HepG2 (cell line): ENCODE measurements around the gene C18orf63. TPM values are rescaled to one million over a fixed set of nuclear protein-coding genes. Genes with fewer than 3 reads are reported as not detected.
A peak's percentile ranks its signal among the peaks of the same experiment; 100 is the strongest.

Experiments used
- AHR ChIP-seq: IDR thresholded peaks from 2 replicates; pipeline ENCODE4 v1.6.1; 2018; ENCODE audit warnings: missing genetic modification reagents, missing compliant biosample characterization
- CBX1 ChIP-seq: IDR thresholded peaks from one replicate; pipeline ENCODE4 v1.6.1; 2016; ENCODE audit warnings: antibody characterized with exemption, low read depth
- CEBPG ChIP-seq: IDR thresholded peaks from 2 replicates; pipeline ENCODE4 v1.6.1; 2016
- GTF3A ChIP-seq: sonication (generic); formaldehyde crosslinking; conservative IDR thresholded peaks from 2 replicates; pipeline ENCODE4 v1.4.0; 2020; ENCODE audit warnings: mild to moderate bottlenecking, missing genetic modification reagents
- HHEX ChIP-seq: IDR thresholded peaks from 2 replicates; pipeline ENCODE4 v1.6.1; 2016; ENCODE audit warnings: control low read depth
- IKZF1 ChIP-seq: fragments of 450-650 bp; IDR thresholded peaks from 2 replicates; pipeline ENCODE4 v1.7.1; 2016
- MED13 ChIP-seq: sonication (generic); formaldehyde crosslinking; IDR thresholded peaks from 2 replicates; pipeline ENCODE4 v1.5.0; 2020; ENCODE audit warnings: missing genetic modification reagents
- NPAS2 ChIP-seq: sonication (generic); formaldehyde crosslinking; IDR thresholded peaks from 2 replicates; pipeline ENCODE4 v1.8.0; 2022; ENCODE audit warnings: mild to moderate bottlenecking, missing genetic modification reagents, borderline replicate concordance
- POLR2A ChIP-seq, 2 experiments: IDR thresholded peaks; 2 replicates each; pipeline ENCODE4 v1.6.1; 2011; ENCODE audit warnings: low read depth in 2 of 2, low read length in 2 of 2, mild to moderate bottlenecking in 1 of 2, moderate library complexity in 1 of 2; ENCODE audit not compliant: insufficient read depth in 1 of 2
- SRSF9 ChIP-seq: fragments of 200-400 bp; formaldehyde crosslinking; IDR thresholded peaks from 2 replicates; pipeline ENCODE4 v1.6.1; 2018; ENCODE audit warnings: borderline replicate concordance, mild to moderate bottlenecking, low read depth, low read length; ENCODE audit not compliant: insufficient read depth, poor library complexity, severe bottlenecking
- TBP ChIP-seq: sonication (generic); formaldehyde crosslinking; IDR thresholded peaks from 2 replicates; pipeline ENCODE4 v1.5.0; 2020; ENCODE audit warnings: missing genetic modification reagents
- ZFX ChIP-seq: sonication (generic); formaldehyde crosslinking; IDR thresholded peaks from 2 replicates; pipeline ENCODE4 v1.4.0; 2020; ENCODE audit warnings: mild to moderate bottlenecking, low read depth, missing genetic modification reagents, moderate library complexity
- ZNF124 ChIP-seq: sonication (generic); formaldehyde crosslinking; IDR thresholded peaks from 2 replicates; pipeline ENCODE4 v1.4.0; 2020; ENCODE audit warnings: missing genetic modification reagents
- ZNF17 ChIP-seq: sonication (generic); formaldehyde crosslinking; IDR thresholded peaks from 2 replicates; pipeline ENCODE4 v1.5.0; 2020; ENCODE audit warnings: mild to moderate bottlenecking, missing genetic modification reagents
- ZNF205 ChIP-seq: IDR thresholded peaks from 2 replicates; pipeline ENCODE4 v1.6.1; 2018; ENCODE audit warnings: missing biosample characterization, missing genetic modification reagents
- ZNF30 ChIP-seq: sonication (generic); formaldehyde crosslinking; IDR thresholded peaks from 2 replicates; pipeline ENCODE4 v1.5.0; 2020; ENCODE audit warnings: mild to moderate bottlenecking, missing genetic modification reagents
- ZNF549 ChIP-seq: sonication (generic); formaldehyde crosslinking; IDR thresholded peaks from 2 replicates; pipeline ENCODE4 v1.5.0; 2020; ENCODE audit warnings: missing genetic modification reagents
- ZNF773 ChIP-seq: sonication (generic); formaldehyde crosslinking; IDR thresholded peaks from 2 replicates; pipeline ENCODE4 v1.4.0; 2020; ENCODE audit warnings: missing genetic modification reagents, borderline replicate concordance
- polyA plus RNA-seq, 8 experiments: library from polyadenylated mRNA; depleted of rRNA in 3 of 8; stranded (reverse) in 7 of 8; unstranded in 1 of 8; fragments of >200 nt; fragmentation: Illumina TruSeq in 4 of 8; extraction: Trizol in 4 of 8; gene quantifications; 2 replicates each; pipeline versions ENCODE4 v1.2.1 to v1.2.3, GENCODE V29; 2011 to 2016; ENCODE audit warnings: low read depth in 4 of 8, missing spikeins in 1 of 8, mixed read lengths in 1 of 8; ENCODE audit not compliant: insufficient read depth in 1 of 8
- total RNA-seq, 5 experiments: library from RNA; depleted of rRNA; stranded (reverse); fragments of >200 nt; fragmentation: Illumina TruSeq; extraction: Trizol; gene quantifications; 2 replicates each; pipeline ENCODE4 v1.2.3, GENCODE V29; 2016; ENCODE audit warnings: low read depth in 1 of 5
- TF ChIP-seq, protein P1 (sequence below): sonication (generic); formaldehyde crosslinking; IDR thresholded peaks from 2 replicates; pipeline ENCODE4 v1.4.0; 2020; ENCODE audit warnings: missing genetic modification reagents, borderline replicate concordance
- TF ChIP-seq, protein P2 (sequence below): sonication (generic); formaldehyde crosslinking; IDR thresholded peaks from 2 replicates; pipeline ENCODE4 v1.8.1; 2023; ENCODE audit warnings: mild to moderate bottlenecking, inconsistent platforms, moderate library complexity, missing genetic modification reagents, borderline replicate concordance
- TF ChIP-seq, protein P3 (sequence below): sonication (generic); formaldehyde crosslinking; IDR thresholded peaks from 2 replicates; pipeline ENCODE4 v1.4.0; 2020; ENCODE audit warnings: mild to moderate bottlenecking, missing genetic modification reagents, borderline replicate concordance
- TF ChIP-seq, protein P4 (sequence below): sonication (generic); formaldehyde crosslinking; IDR thresholded peaks from 2 replicates; pipeline ENCODE4 v1.4.0; 2020; ENCODE audit warnings: missing genetic modification reagents

The C18orf63 gene
- total and polyA plus RNA-seq, 2 of the 13 experiments (the other 11 are each of a cell fraction or from before 2014, with no cell fraction given): 0.01 TPM; not detected in 1

DNA sequence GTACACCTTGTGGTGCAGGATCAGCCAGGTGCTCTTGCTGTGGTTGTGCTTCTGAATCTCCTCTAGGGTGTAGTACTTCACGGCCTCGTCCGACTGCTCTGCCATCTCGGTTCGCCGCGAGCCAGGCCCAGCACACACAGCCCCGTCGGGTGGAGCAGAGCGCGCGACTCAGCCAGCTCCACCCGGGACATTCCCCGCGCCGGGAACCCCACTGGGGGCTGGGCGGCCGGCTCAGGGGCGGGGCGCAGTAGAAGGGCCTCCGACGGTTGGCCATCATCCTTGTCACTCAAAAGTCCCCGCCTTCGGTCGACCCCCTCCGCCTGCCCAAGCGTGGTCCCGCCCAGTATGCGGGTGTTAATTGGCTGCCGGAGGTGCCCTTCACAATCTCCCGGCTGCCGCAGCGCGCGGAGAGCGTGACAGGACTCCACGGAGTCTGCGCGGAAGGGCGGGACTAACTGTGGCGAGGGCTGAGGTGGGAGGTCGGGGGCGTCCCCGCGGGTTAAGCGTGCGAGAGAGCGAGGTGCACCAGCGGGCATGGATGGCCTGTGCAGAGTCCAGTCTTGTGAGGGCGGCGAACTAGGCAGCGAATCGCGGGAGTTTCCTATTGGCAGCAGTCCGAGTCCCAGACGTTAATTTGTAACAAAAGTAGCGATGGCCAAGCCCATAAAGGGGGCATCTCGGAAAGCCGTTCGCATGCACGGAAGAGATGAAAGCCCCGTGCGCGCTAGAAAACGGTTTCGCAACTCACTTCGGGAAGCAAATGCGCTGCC, 23.7 kb upstream of the C18orf63 start, which contains the start of gene CYB5A (continued):
- TF ChIP-seq, protein P1, sequence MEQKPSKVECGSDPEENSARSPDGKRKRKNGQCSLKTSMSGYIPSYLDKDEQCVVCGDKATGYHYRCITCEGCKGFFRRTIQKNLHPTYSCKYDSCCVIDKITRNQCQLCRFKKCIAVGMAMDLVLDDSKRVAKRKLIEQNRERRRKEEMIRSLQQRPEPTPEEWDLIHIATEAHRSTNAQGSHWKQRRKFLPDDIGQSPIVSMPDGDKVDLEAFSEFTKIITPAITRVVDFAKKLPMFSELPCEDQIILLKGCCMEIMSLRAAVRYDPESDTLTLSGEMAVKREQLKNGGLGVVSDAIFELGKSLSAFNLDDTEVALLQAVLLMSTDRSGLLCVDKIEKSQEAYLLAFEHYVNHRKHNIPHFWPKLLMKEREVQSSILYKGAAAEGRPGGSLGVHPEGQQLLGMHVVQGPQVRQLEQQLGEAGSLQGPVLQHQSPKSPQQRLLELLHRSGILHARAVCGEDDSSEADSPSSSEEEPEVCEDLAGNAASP (CRISPR knock-in tag): no peak; the same call in 1 of the 2 replicates
- no peak for TF ChIP-seq GTF3A (CRISPR knock-in tag)
- TF ChIP-seq POLR2A (IDR thresholded peaks at IDR 0.05; ENCODE audit: insufficient read depth in 1 of 2, low read depth in 2 of 2, low read length in 2 of 2): peak; percentile 60 to 72
- peak; percentile 93 for TF ChIP-seq CEBPG (CRISPR knock-in tag)
- TF ChIP-seq, protein P2, sequence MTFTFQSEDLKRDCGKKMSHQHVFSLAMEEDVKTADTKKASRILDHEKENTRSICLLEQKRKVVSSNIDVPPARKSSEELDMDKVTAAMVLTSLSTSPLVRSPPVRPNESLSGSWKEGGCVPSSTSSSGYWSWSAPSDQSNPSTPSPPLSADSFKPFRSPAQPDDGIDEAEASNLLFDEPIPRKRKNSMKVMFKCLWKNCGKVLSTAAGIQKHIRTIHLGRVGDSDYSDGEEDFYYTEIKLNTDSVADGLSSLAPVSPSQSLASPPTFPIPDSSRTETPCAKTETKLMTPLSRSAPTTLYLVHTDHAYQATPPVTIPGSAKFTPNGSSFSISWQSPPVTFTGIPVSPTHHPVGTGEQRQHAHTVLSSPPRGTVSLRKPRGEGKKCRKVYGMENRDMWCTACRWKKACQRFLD: no peak
- 0 out of 2 replicates have a peak, but pooled peaks have one; percentile 13 for TF ChIP-seq ZNF205 (CRISPR knock-in tag)
- no peak for TF ChIP-seq SRSF9
- TF ChIP-seq AHR (CRISPR knock-in tag): 0 out of 2 replicates have a peak, but pooled peaks have one; percentile 38
- no peak for TF ChIP-seq ZNF30 (CRISPR knock-in tag)
- TF ChIP-seq, protein P3, sequence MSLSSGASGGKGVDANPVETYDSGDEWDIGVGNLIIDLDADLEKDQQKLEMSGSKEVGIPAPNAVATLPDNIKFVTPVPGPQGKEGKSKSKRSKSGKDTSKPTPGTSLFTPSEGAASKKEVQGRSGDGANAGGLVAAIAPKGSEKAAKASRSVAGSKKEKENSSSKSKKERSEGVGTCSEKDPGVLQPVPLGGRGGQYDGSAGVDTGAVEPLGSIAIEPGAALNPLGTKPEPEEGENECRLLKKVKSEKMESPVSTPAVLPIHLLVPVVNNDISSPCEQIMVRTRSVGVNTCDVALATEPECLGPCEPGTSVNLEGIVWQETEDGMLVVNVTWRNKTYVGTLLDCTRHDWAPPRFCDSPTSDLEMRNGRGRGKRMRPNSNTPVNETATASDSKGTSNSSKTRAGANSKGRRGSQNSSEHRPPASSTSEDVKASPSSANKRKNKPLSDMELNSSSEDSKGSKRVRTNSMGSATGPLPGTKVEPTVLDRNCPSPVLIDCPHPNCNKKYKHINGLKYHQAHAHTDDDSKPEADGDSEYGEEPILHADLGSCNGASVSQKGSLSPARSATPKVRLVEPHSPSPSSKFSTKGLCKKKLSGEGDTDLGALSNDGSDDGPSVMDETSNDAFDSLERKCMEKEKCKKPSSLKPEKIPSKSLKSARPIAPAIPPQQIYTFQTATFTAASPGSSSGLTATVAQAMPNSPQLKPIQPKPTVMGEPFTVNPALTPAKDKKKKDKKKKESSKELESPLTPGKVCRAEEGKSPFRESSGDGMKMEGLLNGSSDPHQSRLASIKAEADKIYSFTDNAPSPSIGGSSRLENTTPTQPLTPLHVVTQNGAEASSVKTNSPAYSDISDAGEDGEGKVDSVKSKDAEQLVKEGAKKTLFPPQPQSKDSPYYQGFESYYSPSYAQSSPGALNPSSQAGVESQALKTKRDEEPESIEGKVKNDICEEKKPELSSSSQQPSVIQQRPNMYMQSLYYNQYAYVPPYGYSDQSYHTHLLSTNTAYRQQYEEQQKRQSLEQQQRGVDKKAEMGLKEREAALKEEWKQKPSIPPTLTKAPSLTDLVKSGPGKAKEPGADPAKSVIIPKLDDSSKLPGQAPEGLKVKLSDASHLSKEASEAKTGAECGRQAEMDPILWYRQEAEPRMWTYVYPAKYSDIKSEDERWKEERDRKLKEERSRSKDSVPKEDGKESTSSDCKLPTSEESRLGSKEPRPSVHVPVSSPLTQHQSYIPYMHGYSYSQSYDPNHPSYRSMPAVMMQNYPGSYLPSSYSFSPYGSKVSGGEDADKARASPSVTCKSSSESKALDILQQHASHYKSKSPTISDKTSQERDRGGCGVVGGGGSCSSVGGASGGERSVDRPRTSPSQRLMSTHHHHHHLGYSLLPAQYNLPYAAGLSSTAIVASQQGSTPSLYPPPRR (CRISPR knock-in tag): peak; percentile 75
- TF ChIP-seq ZNF773 (CRISPR knock-in tag): no peak
- peak; percentile 71; the same call in 1 of the 2 replicates for TF ChIP-seq MED13 (CRISPR knock-in tag)
- no peak; the same call in 1 of the 2 replicates for TF ChIP-seq ZNF124 (CRISPR knock-in tag)
- no peak for TF ChIP-seq NPAS2 (CRISPR knock-in tag)
- no peak for TF ChIP-seq ZNF17
- no peak for TF ChIP-seq IKZF1
- TF ChIP-seq, protein P4, sequence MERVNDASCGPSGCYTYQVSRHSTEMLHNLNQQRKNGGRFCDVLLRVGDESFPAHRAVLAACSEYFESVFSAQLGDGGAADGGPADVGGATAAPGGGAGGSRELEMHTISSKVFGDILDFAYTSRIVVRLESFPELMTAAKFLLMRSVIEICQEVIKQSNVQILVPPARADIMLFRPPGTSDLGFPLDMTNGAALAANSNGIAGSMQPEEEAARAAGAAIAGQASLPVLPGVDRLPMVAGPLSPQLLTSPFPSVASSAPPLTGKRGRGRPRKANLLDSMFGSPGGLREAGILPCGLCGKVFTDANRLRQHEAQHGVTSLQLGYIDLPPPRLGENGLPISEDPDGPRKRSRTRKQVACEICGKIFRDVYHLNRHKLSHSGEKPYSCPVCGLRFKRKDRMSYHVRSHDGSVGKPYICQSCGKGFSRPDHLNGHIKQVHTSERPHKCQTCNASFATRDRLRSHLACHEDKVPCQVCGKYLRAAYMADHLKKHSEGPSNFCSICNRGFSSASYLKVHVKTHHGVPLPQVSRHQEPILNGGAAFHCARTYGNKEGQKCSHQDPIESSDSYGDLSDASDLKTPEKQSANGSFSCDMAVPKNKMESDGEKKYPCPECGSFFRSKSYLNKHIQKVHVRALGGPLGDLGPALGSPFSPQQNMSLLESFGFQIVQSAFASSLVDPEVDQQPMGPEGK (CRISPR knock-in tag): peak; percentile 79
- TF ChIP-seq ZFX (CRISPR knock-in tag): peak; percentile 59
- no peak for TF ChIP-seq CBX1
- TF ChIP-seq ZNF549 (CRISPR knock-in tag): no peak
- no peak for TF ChIP-seq TBP (CRISPR knock-in tag)
- no peak for TF ChIP-seq HHEX (CRISPR knock-in tag)
